MM.1S (cell line): ENCODE results near the gene SLC6A19.

ENCODE experiments used
- EZH2phosphoT487 ChIP-seq: fragments of 300-600 bp; sonication (generic); IDR thresholded peaks from 2 replicates; pipeline ENCODE4 v1.6.1; 2018; ENCODE audit warnings: antibody characterized with exemption, low read length
- TF ChIP-seq, protein P1 (sequence below): fragments of 300-600 bp; sonication (generic); IDR thresholded peaks from 2 replicates; pipeline ENCODE4 v1.5.1; 2016; ENCODE audit warnings: antibody characterized with exemption, low read length, mixed read lengths

DNA sequence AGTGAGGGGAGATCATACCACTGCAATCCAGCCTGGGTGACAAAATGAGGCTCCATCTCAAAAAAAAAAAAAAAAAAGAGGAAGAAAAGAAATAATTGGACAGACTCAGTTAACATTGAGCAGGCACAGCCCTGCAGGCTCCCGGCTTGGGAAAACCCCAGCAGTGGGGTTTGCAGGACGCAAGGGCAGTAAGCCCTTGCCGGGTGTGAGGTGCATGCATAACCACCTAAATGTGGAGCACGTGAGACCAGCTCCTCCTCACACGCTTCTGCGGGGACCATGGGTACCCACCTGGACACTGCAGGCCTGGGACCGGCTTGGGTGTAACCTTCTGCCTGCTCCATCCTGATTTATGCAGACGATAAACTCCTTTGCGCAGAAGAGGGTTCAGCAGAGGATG is 19.0 kb downstream of the SLC6A19 start:
- TF ChIP-seq, protein P1, sequence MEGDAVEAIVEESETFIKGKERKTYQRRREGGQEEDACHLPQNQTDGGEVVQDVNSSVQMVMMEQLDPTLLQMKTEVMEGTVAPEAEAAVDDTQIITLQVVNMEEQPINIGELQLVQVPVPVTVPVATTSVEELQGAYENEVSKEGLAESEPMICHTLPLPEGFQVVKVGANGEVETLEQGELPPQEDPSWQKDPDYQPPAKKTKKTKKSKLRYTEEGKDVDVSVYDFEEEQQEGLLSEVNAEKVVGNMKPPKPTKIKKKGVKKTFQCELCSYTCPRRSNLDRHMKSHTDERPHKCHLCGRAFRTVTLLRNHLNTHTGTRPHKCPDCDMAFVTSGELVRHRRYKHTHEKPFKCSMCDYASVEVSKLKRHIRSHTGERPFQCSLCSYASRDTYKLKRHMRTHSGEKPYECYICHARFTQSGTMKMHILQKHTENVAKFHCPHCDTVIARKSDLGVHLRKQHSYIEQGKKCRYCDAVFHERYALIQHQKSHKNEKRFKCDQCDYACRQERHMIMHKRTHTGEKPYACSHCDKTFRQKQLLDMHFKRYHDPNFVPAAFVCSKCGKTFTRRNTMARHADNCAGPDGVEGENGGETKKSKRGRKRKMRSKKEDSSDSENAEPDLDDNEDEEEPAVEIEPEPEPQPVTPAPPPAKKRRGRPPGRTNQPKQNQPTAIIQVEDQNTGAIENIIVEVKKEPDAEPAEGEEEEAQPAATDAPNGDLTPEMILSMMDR: no peak
- no peak for TF ChIP-seq EZH2phosphoT487
